Activated CD4-positive, alpha-beta T cell treated with anti-CD3 and anti-CD28 coated beads, Interleukin-2, amount 10 ng/mL, durations not matched to agents 24 days and 14 days (primary cell): ENCODE results near the gene DIP2C. TPM values are rescaled to one million over a fixed set of nuclear protein-coding genes. Genes with fewer than 3 reads are reported as not detected.
"Not testable (repeated sequence)": the region's sequence is repeated elsewhere in the genome, so short reads cannot be mapped to it uniquely, and the experiment has no call there.

Experiments
- DNase-seq: peaks from one replicate; pipeline ENCODE4 v3.0.0; 2022
- H3K27ac Mint-ChIP-seq: one replicate; pipeline ENCODE4 v1.8.0; 2022; ENCODE audit warnings: mild to moderate bottlenecking, mixed read lengths
- H3K27me3 Mint-ChIP-seq: one replicate; pipeline ENCODE4 v1.8.0; 2022; ENCODE audit warnings: mixed read lengths
- H3K36me3 Mint-ChIP-seq: one replicate; pipeline ENCODE4 v1.8.0; 2022; ENCODE audit warnings: low read depth, mild to moderate bottlenecking, mixed read lengths
- H3K4me1 Mint-ChIP-seq: one replicate; pipeline ENCODE4 v1.8.0; 2021; ENCODE audit warnings: mixed read lengths
- H3K4me3 Mint-ChIP-seq: one replicate; pipeline ENCODE4 v1.8.0; 2022; ENCODE audit warnings: mild to moderate bottlenecking, moderate library complexity, mixed read lengths
- H3K9me3 Mint-ChIP-seq: one replicate; pipeline ENCODE4 v1.8.0; 2021; ENCODE audit warnings: mixed read lengths
- intact Hi-C: fragments of 100-400 bp; cut with micrococcal nuclease; formaldehyde crosslinking; loops from one replicate; pipeline ENCODE4 v1.15.1; 2023
- total RNA-seq: library from RNA; stranded (reverse); gene quantifications from 2 replicates; pipeline ENCODE4 v1.2.3, GENCODE V29; 2022

Gene DIP2C
- total RNA-seq, 1 donor from 2014 or later = 1.4 TPM

GRCh38 chr10:267705-268104 is 421.8 kb downstream of the DIP2C start:
- no peaks in the 10 kb centered on the region for H3K36me3 Mint-ChIP-seq
- DNase-seq = no peak
- H3K4me3 Mint-ChIP-seq = no peak overlapping the region
- no peaks in the 10 kb centered on the region for H3K4me1 Mint-ChIP-seq
- peaks cover 5% of the 10 kb centered on the region for H3K9me3 Mint-ChIP-seq
- intact Hi-C loops = no loop called here
- no peak overlapping the region for H3K27ac Mint-ChIP-seq
- H3K27me3 Mint-ChIP-seq = no peaks in the 10 kb centered on the region

- Mint-ChIP-seq H3K27ac (no peak overlapping the region), H3K4me1 (no peaks in the 10 kb centered on the region), H3K27me3 (no peaks in the 10 kb centered on the region), H3K9me3 (peaks cover 5% of the 10 kb centered on the region), H3K4me3 (no peak overlapping the region), H3K36me3 (no peaks in the 10 kb centered on the region)
- no peak for DNase-seq
- intact Hi-C loops = no loop called here
Measured at GRCh38 chr10:266974-267425, 422.5 kb downstream of the DIP2C start.

GRCh38 chr10:265816-266588 is 423.5 kb downstream of the DIP2C start:
- H3K9me3 Mint-ChIP-seq, H3K27ac Mint-ChIP-seq, H3K4me3 Mint-ChIP-seq, DNase-seq, intact Hi-C loops, H3K36me3 Mint-ChIP-seq, H3K27me3 Mint-ChIP-seq, H3K4me1 Mint-ChIP-seq: not testable (repeated sequence)

- DNase-seq, H3K27ac Mint-ChIP-seq, intact Hi-C loops: not testable (repeated sequence)
Measured at GRCh38 chr10:265074-265440, 424.4 kb downstream of the DIP2C start.

GRCh38 chr10:264160-265073 is 425.1 kb downstream of the DIP2C start:
- H3K27me3 Mint-ChIP-seq, H3K9me3 Mint-ChIP-seq, H3K27ac Mint-ChIP-seq, H3K4me1 Mint-ChIP-seq, intact Hi-C loops, H3K4me3 Mint-ChIP-seq, DNase-seq, H3K36me3 Mint-ChIP-seq: not testable (repeated sequence)

More at GRCh38 chr10:265074-265440, 424.4 kb downstream of the DIP2C start:
- H3K9me3 Mint-ChIP-seq, H3K27me3 Mint-ChIP-seq, H3K4me1 Mint-ChIP-seq, H3K4me3 Mint-ChIP-seq, H3K36me3 Mint-ChIP-seq: not testable (repeated sequence)

- Mint-ChIP-seq H3K4me3 (no peak overlapping the region), H3K27ac (no peak overlapping the region), H3K9me3 (peaks cover 5% of the 10 kb centered on the region), H3K27me3 (no peaks in the 10 kb centered on the region), H3K4me1 (no peaks in the 10 kb centered on the region), H3K36me3 (no peaks in the 10 kb centered on the region)
- intact Hi-C loops = no loop called here
- no peak for DNase-seq
Measured at GRCh38 chr10:260819-261429, 428.5 kb downstream of the DIP2C start.

- DNase-seq = no peak
- no peak overlapping the region for H3K4me3 Mint-ChIP-seq
- intact Hi-C loops = no loop called here
- H3K36me3 Mint-ChIP-seq = peaks cover 38% of the 10 kb centered on the region
- no peak overlapping the region for H3K27ac Mint-ChIP-seq
- no peaks in the 10 kb centered on the region for H3K9me3 Mint-ChIP-seq
- H3K27me3 Mint-ChIP-seq = no peaks in the 10 kb centered on the region
- no peaks in the 10 kb centered on the region for H3K4me1 Mint-ChIP-seq
Measured at GRCh38 chr10:251982-252582, 437.4 kb downstream of the DIP2C start.

GRCh38 chr10:248307-248706 is 441.2 kb downstream of the DIP2C start:
- Mint-ChIP-seq H3K4me3 (no peak overlapping the region), H3K27ac (no peak overlapping the region), H3K9me3 (no peaks in the 10 kb centered on the region), H3K27me3 (no peaks in the 10 kb centered on the region), H3K4me1 (no peaks in the 10 kb centered on the region), H3K36me3 (peaks cover 41% of the 10 kb centered on the region)
- DNase-seq = no peak
- intact Hi-C loops = no loop called here

- H3K36me3 Mint-ChIP-seq = peaks cover 41% of the 10 kb centered on the region
- no peaks in the 10 kb centered on the region for H3K4me1 Mint-ChIP-seq
- no peaks in the 10 kb centered on the region for H3K9me3 Mint-ChIP-seq
- H3K4me3 Mint-ChIP-seq = no peak overlapping the region
- H3K27ac Mint-ChIP-seq = no peak overlapping the region
- intact Hi-C loops = no loop called here
- no peak for DNase-seq
- H3K27me3 Mint-ChIP-seq = no peaks in the 10 kb centered on the region
Measured at GRCh38 chr10:247480-247879, 442.0 kb downstream of the DIP2C start.

GRCh38 chr10:246431-246830 is 443.0 kb downstream of the DIP2C start:
- no peak for DNase-seq
- Mint-ChIP-seq H3K9me3 (no peaks in the 10 kb centered on the region), H3K27ac (no peak overlapping the region), H3K4me3 (no peak overlapping the region), H3K36me3 (peaks cover 31% of the 10 kb centered on the region), H3K27me3 (no peaks in the 10 kb centered on the region), H3K4me1 (no peaks in the 10 kb centered on the region)
- intact Hi-C loops = no loop called here

- H3K27me3 Mint-ChIP-seq = no peaks in the 10 kb centered on the region
- peaks cover 24% of the 10 kb centered on the region for H3K36me3 Mint-ChIP-seq
- no peaks in the 10 kb centered on the region for H3K4me1 Mint-ChIP-seq
- H3K27ac Mint-ChIP-seq = no peak overlapping the region
- no peak overlapping the region for H3K4me3 Mint-ChIP-seq
- no peaks in the 10 kb centered on the region for H3K9me3 Mint-ChIP-seq
- no peak for DNase-seq
- intact Hi-C loops = no loop called here
Measured at GRCh38 chr10:244227-244626, 445.2 kb downstream of the DIP2C start.

- H3K36me3 Mint-ChIP-seq = peaks cover 10% of the 10 kb centered on the region
- intact Hi-C loops = no loop called here
- no peak overlapping the region for H3K27ac Mint-ChIP-seq
- no peak overlapping the region for H3K4me3 Mint-ChIP-seq
- H3K27me3 Mint-ChIP-seq = no peaks in the 10 kb centered on the region
- no peak for DNase-seq
- H3K9me3 Mint-ChIP-seq = no peaks in the 10 kb centered on the region
- H3K4me1 Mint-ChIP-seq = no peaks in the 10 kb centered on the region
Measured at GRCh38 chr10:241966-242643, 447.4 kb downstream of the DIP2C start.

- Mint-ChIP-seq H3K9me3 (no peaks in the 10 kb centered on the region), H3K4me3 (no peak overlapping the region), H3K36me3 (peaks cover 8% of the 10 kb centered on the region), H3K27ac (no peak overlapping the region), H3K4me1 (no peaks in the 10 kb centered on the region), H3K27me3 (no peaks in the 10 kb centered on the region)
- intact Hi-C loops = no loop called here
- no peak for DNase-seq
Measured at GRCh38 chr10:241451-241850, 448.0 kb downstream of the DIP2C start.
